ENCODE measurements around the gene GJA4.

- TF ChIP-seq, protein P1, sequence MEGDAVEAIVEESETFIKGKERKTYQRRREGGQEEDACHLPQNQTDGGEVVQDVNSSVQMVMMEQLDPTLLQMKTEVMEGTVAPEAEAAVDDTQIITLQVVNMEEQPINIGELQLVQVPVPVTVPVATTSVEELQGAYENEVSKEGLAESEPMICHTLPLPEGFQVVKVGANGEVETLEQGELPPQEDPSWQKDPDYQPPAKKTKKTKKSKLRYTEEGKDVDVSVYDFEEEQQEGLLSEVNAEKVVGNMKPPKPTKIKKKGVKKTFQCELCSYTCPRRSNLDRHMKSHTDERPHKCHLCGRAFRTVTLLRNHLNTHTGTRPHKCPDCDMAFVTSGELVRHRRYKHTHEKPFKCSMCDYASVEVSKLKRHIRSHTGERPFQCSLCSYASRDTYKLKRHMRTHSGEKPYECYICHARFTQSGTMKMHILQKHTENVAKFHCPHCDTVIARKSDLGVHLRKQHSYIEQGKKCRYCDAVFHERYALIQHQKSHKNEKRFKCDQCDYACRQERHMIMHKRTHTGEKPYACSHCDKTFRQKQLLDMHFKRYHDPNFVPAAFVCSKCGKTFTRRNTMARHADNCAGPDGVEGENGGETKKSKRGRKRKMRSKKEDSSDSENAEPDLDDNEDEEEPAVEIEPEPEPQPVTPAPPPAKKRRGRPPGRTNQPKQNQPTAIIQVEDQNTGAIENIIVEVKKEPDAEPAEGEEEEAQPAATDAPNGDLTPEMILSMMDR (IDR thresholded peaks at IDR 0.05; ENCODE audit: poor library complexity) = no peak
- TF ChIP-seq EZH2 (IDR thresholded peaks at IDR 0.05; ENCODE audit: borderline replicate concordance) = no peak
Observed at GRCh38 chr1:34781071-34781843, 11.5 kb upstream of the GJA4 start, which contains the start of gene GJB3.
